Jurkat, Clone E6-1 (cell line): ENCODE data around the gene LRGUK.
"Not testable (repeated sequence)": the region's sequence is repeated elsewhere in the genome, so short reads cannot be mapped to it uniquely, and the experiment has no call there.

Source experiments
- DNase-seq: peaks from one replicate; pipeline ENCODE4 v3.0.0-alpha.2; 2011; ENCODE audit warnings: low read depth, low spot score
- H3K4me3 ChIP-seq: 2 replicates; pipeline ENCODE4 v1.5.1; 2011; ENCODE audit warnings: mild to moderate bottlenecking, low read length, control low read depth, moderate library complexity

The LRGUK gene

DNA sequence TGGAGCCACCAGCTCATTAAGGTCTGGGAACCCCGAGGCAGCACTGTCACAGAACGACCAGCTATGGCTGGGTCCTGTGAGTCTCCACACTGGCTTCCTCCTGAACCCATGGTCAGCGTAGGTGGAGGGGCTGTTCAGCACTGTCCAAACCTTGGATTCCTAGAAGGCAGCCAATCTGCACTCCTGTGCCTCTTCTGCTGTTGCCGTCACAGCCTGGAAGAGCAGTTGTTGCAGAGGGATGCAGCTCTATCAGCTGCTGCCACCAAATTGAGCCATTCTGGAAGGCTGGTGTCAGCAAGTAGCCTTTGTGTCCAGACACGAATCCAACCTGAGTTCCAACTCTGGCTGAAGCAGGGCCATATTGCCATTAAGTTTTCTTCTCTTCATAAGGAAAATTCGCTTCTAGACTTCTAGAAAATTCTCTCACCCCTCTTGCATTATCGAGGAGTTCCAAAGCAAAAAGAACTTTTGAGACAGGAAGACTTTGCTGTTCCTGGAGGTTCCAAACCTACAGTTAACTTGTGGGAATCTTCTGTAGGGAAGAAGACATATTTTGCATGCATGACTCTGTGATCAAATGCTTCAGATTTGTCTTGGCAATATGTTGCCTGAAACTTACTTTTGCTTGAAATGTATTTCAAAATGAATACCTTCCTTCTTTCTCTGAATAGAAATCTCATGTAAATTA lies 84.0 kb downstream of the LRGUK start:
- H3K4me3 ChIP-seq = no peak overlapping the region
- no peak for DNase-seq

DNA sequence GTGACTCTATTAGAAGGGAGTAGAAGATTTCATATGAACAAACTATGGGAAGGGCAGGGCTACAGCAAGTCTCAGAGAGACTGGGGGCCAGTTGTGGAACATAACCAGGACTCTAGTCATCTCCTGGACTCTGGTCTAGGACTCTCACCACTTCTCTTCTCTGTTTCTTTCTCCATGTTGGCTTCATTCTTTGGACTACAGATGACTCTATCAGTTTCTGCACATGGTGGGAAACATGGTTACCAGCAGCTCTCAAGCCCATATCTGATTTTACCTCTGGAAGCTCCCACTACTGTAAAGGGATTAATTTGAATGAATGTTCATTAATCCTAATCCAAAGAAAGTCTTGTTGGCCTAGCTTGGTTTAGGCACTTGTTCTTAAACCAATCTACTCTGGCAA lies 84.7 kb downstream of the LRGUK start:
- no peak for DNase-seq
- H3K4me3 ChIP-seq = no peak overlapping the region

DNA sequence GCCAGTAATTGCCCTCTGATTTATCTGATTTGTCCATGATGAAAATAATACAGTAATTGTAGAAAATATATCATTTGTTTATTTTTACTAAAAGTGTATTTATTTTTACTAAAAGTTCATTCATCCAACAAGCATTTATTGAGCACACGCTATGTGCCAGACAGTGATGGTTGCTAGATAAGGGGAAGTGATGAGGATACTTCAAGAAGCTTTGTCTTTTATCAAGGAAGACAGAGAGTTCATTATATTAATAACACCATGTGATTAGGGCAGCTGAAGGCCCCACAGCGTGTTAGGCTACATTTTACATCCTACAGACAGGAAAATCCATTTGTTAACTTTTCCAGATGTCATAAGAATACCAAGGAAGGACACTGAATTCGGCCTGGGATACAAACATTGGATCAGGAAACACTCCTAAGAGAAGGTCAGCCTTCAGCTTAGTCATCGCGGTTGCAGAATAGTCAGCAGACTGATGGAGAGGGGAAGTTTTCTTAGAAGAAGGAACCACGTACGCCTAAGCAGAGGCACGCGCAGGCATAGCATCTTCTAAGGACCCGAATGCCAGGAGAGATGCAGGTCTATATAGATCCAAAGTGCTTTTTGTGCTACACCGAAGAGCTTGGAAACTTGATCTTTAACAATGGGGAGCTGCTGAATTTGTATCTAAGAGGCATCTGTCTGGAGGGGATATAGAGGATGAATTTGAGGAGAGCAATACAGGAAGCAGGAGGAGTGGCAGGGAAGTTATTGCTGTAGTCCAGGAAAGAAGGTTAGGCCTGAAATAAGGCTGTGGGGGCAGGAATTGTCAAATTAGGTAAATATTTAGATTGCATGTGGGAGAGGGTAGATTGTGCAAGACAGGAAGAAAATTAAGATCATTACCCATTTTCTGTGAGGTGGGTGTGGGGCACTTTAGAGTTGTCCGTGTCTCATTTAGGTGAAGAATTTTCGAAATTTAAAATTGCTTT lies 85.7 kb downstream of the LRGUK start:
- DNase-seq = no peak

DNA sequence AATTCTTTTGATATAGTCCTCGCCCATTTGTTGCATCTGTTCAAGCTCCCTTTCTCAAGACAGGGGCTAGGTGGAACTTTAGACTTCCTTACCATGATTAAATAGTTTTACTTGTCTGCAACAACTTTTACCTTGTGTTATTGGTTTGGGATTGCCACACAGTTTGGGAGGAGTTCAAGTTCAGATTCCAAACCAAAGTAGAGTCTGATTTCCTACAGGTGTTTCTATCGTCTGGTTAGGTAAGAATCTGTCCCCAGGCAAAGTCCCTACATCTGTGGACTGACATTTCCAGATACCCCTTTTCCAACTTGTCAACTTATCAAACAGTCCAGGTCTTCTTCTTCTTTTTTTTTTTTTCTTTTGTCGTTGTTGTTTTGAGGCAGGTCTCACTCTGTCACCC lies 93.1 kb downstream of the LRGUK start:
- H3K4me3 ChIP-seq = no peak overlapping the region
- DNase-seq = no peak

More for the DNA sequence above, 85.7 kb downstream of the LRGUK start:
- no peak overlapping the region for H3K4me3 ChIP-seq

DNA sequence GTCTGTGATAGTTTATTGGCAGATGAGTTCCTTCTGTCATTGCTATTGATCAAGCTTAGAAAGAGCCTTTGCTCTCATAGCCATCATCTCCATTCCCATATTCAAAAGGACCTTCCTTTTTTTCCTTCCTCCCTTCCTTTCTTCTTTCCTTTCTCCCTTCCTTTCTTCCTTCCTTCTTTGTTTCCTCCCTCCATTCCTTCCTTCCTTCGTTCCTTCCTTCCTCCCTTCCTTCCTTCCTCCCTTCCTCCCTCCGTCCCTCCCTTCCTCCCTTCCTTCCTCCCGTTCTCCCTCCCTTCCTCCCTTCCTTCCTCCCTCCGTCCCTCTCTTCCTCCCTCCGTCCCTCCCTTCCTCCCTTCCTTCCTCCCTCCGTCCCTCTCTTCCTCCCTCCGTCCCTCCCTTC lies 104.2 kb downstream of the LRGUK start:
- not testable (repeated sequence) for H3K4me3 ChIP-seq, DNase-seq

DNA sequence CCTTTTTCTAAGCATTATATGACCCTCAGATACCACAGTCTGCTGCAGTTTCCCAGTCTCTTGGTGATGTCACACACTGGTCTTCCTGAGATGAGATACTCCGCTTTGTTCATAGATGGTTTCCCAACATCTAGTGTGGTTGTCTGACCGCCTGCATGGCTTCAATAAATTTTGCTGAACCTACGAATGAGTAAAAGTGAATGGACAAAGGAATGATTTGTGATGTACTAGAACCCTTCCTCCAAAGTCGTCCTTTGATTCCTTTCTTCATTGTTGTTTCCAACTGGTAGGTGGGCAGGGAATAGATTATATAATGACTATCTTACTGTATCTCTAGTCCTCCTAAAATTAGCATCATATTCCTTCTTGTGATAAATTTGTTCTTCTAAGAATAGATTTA lies 107.1 kb downstream of the LRGUK start:
- no peak for DNase-seq
- H3K4me3 ChIP-seq = no peak overlapping the region

DNA sequence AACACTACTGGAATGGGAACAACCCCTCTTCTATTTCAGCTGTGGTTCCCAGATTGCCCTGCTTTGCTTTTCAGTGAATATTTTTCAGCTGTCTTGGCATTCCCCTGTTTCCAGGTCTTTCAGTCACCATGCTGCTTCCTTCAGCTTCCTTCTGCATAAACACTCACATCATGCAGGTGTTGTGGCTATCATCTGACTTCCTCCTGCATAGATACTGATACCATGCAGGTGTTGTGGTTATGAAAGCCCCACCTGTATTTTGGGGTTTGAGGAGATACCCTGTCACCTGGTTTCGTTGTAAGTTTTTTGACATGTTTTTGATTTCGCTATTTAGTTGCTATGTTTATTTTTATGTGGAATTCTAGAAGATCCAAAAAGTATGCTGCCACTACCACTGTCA lies 118.1 kb downstream of the LRGUK start:
- peak; percentile 54 for DNase-seq
- H3K4me3 ChIP-seq = no peak overlapping the region

DNA sequence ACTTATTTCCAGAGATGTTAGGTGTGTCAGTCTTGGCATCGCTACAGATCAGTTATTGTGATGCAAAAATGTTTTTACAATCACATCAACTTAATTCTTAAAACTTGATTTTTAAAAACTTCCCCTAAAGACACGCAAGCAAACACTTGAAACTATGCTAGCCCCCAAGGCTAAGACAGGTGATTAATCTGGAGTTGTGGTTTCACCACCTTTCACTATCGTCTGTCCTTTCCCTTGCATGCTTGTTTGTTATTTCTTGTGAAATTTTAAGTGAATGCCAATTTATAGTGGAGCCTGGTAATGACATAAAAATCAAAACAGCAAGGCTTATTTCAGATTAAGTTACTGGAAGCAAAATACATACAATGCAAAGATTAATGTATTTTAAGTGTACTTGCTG lies 119.2 kb downstream of the LRGUK start:
- no peak overlapping the region for H3K4me3 ChIP-seq
- DNase-seq = no peak

DNA sequence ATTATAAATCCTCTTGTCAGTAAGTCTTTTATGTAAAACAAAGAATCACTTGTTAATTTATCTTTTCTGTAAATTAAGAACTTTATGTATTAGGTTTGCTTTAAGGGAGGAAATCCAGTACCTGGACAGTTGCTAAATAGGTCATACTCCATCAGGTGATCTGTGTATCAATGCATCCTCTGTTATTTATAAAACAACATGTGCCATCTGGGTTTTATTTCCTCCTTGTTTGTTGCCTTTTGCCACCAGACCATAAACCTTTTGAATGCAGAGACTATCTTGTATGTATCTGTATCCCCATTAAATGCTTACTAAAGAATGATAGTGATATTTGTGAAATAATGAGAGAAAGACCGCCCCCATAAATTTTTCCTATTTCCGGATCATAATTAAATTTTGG lies 119.6 kb downstream of the LRGUK start:
- no peak for DNase-seq
- no peak overlapping the region for H3K4me3 ChIP-seq

DNA sequence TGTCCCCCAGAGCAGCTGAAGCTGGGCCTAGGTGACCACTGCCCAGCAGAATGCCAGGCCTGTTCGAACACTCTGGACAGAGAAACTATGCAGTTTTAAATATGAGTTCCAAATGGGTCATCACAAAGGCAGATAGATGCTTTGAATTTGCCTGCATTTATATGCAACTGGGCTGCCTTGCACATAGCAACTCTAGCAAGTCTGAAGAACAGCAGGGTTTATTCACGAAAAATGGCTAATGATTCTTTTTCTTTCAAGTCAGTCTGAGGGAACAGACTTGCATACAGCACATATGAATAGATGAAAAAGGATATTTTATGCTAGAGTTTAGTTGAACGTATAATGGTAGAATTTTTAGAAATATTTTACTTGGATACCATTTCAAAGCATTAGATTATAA lies 121.1 kb downstream of the LRGUK start:
- no peak for DNase-seq
- no peak overlapping the region for H3K4me3 ChIP-seq

DNA sequence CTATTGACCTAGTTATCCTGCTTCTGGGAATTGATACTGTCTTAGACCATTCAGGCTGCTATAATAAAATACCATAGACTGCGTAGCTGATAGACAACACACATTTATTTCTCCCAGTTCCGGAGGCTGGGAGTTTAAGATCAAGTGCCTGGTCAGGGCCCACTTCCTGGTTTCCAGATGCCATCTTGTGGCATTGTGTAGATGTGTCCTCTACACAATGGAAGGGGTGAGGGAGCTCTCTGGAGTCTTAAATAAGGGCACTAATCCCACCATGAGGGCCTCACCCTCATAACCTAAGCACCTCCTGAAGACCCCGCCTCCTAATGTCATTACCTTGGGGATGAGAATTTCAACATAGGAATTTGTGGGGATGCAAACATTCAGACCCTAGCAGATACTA lies 127.2 kb downstream of the LRGUK start:
- H3K4me3 ChIP-seq = no peak overlapping the region
- DNase-seq = peak; percentile 5

DNA sequence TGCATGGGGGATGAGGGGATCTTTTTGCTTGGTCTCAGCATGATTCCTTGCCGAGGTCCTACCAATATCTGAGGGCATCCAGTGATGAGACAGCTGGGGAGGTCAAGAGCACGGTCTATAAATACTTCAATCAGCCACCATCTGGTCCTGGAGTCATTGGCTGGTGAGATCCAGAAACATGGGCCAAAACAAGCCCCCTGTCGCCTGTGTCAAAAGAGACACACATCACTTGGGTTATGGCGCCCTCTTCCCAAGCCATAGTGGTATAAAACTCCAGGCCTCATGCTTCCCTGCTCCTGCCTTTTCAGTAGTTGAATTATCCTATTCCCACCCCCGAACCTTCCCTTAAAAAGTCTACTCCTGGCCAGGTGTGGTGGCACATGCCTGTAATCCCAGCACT lies 128.7 kb downstream of the LRGUK start:
- no peak for DNase-seq
- no peak overlapping the region for H3K4me3 ChIP-seq

DNA sequence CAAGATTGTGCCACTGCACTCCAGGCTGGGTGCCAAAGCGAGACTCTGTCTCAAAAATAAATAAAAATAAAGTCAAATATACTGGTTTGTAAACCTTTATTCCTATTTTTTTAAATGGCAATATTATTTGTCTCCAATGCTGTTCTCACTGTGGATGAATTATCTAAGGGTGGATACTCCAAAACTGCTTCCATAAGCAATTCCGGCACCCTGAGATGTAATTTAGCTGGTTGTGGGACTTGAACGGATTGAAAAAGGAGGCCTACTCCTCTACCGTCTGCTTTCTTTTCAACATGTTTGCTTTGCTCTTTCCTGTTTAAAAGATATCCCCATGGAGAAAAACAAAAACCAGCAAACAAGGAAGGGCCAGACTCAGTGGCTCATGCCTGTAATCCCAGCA lies 135.2 kb downstream of the LRGUK start:
- H3K4me3 ChIP-seq = no peak overlapping the region
- DNase-seq = no peak

DNA sequence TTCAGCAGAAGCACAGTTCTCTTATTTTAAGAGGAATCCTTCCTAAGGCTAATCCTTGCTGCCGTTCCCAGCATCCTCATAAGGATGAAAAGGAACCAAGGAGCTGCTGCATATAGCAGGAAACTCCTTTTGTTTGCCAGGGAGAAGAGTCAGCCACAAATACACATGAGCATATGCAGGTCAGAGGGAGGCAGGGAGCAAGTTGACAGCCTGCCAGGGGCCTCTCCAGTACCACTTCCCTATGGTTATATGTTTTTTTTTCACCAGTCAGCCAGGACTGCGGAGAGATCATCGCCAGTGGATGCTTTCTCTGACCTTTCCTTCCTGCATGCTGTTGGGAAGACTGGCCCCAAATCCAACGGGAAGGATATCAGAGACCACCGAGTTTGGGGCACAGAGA lies 149.8 kb downstream of the LRGUK start:
- DNase-seq = no peak

DNA sequence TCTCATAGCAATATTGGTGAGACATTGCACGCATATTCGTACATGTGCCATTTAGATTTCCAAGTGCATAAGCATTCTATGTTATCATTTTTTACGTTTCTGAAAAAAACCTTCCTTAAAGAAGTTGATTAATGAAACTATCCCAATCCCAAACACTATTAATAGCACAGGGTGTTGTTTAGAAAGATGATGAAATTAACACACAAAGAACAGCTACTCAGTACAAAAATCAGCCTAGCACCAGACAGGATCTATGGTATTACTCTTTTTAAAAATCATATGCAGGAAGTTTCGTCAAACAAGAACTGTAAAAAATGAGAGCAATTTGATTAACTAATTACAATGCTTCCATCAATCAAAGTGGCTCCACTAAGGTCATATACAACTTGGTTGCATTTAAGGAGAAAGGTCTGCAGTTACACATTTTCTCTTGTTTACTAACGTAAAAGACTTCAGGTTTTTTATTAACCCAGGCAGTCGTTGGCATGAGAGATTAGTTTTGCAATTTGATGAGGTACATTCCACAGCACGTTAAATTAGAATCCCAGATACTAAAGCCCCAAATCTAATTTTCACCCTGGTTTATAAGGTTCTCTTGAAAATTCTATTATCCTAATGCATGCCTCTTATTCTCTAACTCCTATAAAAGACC lies 151.5 kb downstream of the LRGUK start:
- no peak overlapping the region for H3K4me3 ChIP-seq
- DNase-seq = no peak

More for the DNA sequence above, 149.8 kb downstream of the LRGUK start:
- H3K4me3 ChIP-seq = no peak overlapping the region

DNA sequence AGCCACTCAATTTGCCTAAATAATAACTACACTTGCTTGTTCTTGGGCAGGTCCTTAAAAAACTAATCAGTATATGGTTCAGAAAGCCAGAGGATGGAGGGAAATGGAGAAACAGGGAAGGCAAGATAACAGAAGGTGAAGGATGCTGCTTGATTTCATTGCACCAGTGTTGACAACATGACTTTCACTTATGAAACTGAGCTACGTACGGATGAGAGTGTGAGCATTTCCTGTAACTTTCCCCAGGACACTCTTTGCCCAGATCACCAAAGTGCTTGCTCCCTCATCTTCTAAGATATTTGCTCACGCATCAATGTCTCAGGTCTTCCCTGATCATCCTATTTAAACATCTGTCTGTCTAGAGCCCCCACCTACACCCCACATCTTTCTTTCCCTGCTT lies 152.2 kb downstream of the LRGUK start:
- no peak for DNase-seq
- H3K4me3 ChIP-seq = no peak overlapping the region

DNA sequence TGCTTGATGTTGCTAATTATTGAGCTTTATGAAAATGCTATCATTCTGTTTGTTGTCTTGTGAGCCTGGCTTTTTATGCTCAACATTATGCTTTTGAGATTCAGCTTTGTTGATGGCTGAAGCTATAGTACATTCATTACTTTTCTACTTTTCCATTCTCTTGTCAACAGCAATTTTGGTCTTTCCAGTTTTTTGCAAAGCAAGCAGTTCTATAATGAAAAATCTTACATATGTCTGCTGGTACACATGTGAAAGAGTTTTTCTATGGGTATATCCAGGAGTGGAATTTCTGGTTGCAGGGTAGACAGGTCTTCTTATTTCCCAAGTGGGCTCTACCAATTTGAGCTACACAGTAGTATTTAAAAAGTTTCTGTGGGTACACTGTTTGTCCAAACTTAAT lies 152.8 kb downstream of the LRGUK start:
- H3K4me3 ChIP-seq = no peak overlapping the region
- no peak for DNase-seq

DNA sequence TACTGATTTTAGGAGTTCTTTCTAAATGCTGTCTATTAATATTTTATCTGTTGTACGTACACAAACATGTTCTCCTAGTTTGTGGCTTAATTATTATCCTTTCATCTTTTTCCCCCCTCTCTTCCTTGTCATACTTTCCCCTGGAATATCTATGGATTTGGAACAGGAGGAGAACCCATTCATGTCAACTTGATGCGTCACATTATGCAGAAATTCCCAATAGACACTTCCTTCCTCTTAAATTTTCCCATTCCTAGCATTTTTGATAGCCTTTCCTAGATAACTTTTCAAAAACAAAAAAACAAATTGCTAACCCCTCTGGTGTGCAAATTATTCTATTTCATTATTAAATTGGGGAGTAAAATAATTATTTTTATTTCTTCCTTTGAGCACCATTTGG lies 153.4 kb downstream of the LRGUK start:
- H3K4me3 ChIP-seq = no peak overlapping the region
- no peak for DNase-seq

DNA sequence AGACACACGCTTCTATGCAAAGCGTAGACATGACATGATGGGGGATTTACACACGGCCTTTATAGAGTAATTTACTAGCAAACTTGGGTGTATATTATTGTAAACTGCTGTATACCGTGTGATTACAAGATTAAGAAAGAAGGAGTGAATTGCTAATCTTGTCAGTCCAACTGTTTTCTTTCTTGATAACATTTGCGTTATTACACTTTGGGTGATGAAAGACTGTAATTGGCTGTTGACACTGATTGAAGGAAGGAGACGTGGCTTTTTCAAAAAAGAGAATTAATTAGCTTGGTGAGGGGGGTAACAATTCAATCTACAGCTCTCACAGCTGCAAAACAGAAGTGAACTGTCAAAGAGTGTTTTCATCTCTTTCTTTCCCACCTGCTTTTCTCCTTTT lies 156.9 kb downstream of the LRGUK start:
- no peak for DNase-seq
- no peak overlapping the region for H3K4me3 ChIP-seq

DNA sequence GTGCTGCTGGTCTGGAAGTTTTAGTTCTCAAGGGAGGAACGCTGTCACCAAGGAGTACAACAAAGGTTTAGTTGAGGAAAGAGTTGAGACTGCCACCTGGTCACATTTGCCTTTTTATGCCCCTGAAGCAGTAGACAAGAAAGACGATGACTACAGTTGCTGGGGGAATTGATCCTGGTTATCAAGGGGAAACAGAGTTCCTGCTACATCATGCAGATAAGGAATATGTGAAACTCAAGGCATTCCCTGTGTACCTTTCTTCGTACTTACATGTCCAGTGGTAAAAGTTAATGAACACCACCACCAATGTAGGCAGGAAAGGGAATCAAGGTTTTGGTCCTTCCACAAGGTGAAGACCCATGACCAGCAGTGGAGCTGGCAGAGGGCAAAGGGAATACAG lies 157.8 kb downstream of the LRGUK start:
- H3K4me3 ChIP-seq = no peak overlapping the region
- no peak for DNase-seq
